ENCODE measurements around the gene SMS. TPM values are rescaled to one million over a fixed set of nuclear protein-coding genes. Genes with fewer than 3 reads are reported as not detected.

Gene SMS
- total RNA-seq, 2 experiments from 2014 or later = 17.8 to 19.6 TPM

DNA sequence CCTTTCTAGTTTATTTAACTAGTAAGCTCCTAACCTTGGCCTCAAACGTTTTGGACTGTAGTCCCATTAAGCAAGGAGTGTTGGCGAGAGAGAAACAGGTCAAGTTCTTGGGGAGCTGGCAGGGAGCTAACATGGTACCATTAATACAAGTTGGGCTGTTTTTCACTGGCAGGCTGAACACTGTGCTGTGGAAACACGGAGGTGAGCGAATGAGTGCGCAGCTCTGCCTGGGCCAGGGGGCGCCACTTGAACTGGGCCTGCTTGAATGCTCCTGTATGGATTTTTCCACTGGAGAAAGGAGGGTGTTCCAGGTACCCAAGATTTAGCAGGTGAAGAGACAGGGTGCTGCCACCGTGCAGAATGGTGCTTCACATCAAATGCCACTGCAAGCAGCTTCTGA is 7.4 kb upstream of the SMS start:
- no peaks in the 10 kb centered on the region for H3K9me3 Mint-ChIP-seq
- Histone ChIP-seq H3K36me3 (ENCODE audit: insufficient read depth, low read length) (no peaks in the 10 kb centered on the region), H3K4me1 (ENCODE audit: insufficient read depth, low read length) (no peaks in the 10 kb centered on the region), H3K4me3 (ENCODE audit: low read length) (no peak overlapping the region), H3K27me3 (ENCODE audit: control insufficient read depth in 1 of 2, insufficient read depth in 2 of 2, low read length in 2 of 2) (no peaks in the 10 kb centered on the region), H3K27ac (ENCODE audit: low read depth in 1 of 2, low read length in 2 of 2) (no peak overlapping the region), H3K9me3 (ENCODE audit: control insufficient read depth in 1 of 2, insufficient read depth in 1 of 2, low read length in 2 of 2) (no peaks in the 10 kb centered on the region)
- intact Hi-C loops (cut with DNase I, micrococcal nuclease) = loop anchor here in 1 of 2 experiments (10.0 kb wide), 1 partner anchor 98 kb away; the partner anchor contains the start of gene MBTPS2
- ChIA-PET CTCF (no interaction called here), POLR2A (no interaction called here)
- ATAC-seq (ENCODE audit: poor library complexity) (no peak), DNase-seq (no peak)
- no peaks in the 10 kb centered on the region for H3K36me3 Mint-ChIP-seq (ENCODE audit: low read depth)
- H3K4me1 Mint-ChIP-seq (ENCODE audit: low read depth) = peaks cover 14% of the 10 kb centered on the region
- H3K4me3 Mint-ChIP-seq = no peak overlapping the region
- no peak for TF ChIP-seq CTCF (IDR thresholded peaks at IDR 0.05)
- H3K27ac Mint-ChIP-seq = no peak overlapping the region
- no peaks in the 10 kb centered on the region for H3K27me3 Mint-ChIP-seq

- Histone ChIP-seq H3K27ac (ENCODE audit: low read depth in 1 of 2, low read length in 2 of 2) (no peak overlapping the region), H3K36me3 (ENCODE audit: insufficient read depth, low read length) (no peaks in the 10 kb centered on the region), H3K4me1 (ENCODE audit: insufficient read depth, low read length) (no peaks in the 10 kb centered on the region), H3K4me3 (ENCODE audit: low read length) (no peak overlapping the region), H3K9me3 (ENCODE audit: control insufficient read depth in 1 of 2, insufficient read depth in 1 of 2, low read length in 2 of 2) (no peaks in the 10 kb centered on the region), H3K27me3 (ENCODE audit: control insufficient read depth in 1 of 2, insufficient read depth in 2 of 2, low read length in 2 of 2) (no peaks in the 10 kb centered on the region)
- DNase-seq = no peak
- ChIA-PET POLR2A (no interaction called here), CTCF (no interaction called here)
- H3K27me3 Mint-ChIP-seq = no peaks in the 10 kb centered on the region
- intact Hi-C loops (cut with DNase I, micrococcal nuclease) = loop anchor here in 1 of 2 experiments (10.0 kb wide), 1 partner anchor 100 kb away; the partner anchor contains the start of gene MBTPS2
- H3K36me3 Mint-ChIP-seq (ENCODE audit: low read depth) = no peaks in the 10 kb centered on the region
- peaks cover 8% of the 10 kb centered on the region for H3K4me1 Mint-ChIP-seq (ENCODE audit: low read depth)
- H3K4me3 Mint-ChIP-seq = no peak overlapping the region
- no peak for ATAC-seq (ENCODE audit: poor library complexity)
- TF ChIP-seq CTCF (IDR thresholded peaks at IDR 0.05) = no peak
- H3K9me3 Mint-ChIP-seq = no peaks in the 10 kb centered on the region
- H3K27ac Mint-ChIP-seq = no peak overlapping the region
Observed at GRCh38 chrX:21934414-21934813, 6.1 kb upstream of the SMS start.

GRCh38 chrX:21939906-21940305 is 603 bp upstream of the SMS start:
- peak overlapping the region; percentile 86 for H3K4me3 Mint-ChIP-seq
- H3K36me3 Mint-ChIP-seq (ENCODE audit: low read depth) = peaks cover 7% of the 10 kb centered on the region
- no peaks in the 10 kb centered on the region for H3K27me3 Mint-ChIP-seq
- H3K4me3 ChIP-seq (ENCODE audit: low read length) = peak overlapping the region; percentile 48
- peak overlapping the region in 1 of 2 donors; percentile 55 for H3K27ac ChIP-seq (ENCODE audit: low read depth in 1 of 2, low read length in 2 of 2)
- peak overlapping the region; percentile 80 for H3K27ac Mint-ChIP-seq
- H3K4me1 ChIP-seq (ENCODE audit: insufficient read depth, low read length) = peaks cover 22% of the 10 kb centered on the region
- DNase-seq (no peak), ATAC-seq (ENCODE audit: poor library complexity) (no peak)
- no peaks in the 10 kb centered on the region for H3K36me3 ChIP-seq (ENCODE audit: insufficient read depth, low read length)
- ChIA-PET CTCF (no interaction called here), POLR2A (no interaction called here)
- H3K9me3 Mint-ChIP-seq = no peaks in the 10 kb centered on the region
- no peak for TF ChIP-seq CTCF (IDR thresholded peaks at IDR 0.05)
- H3K9me3 ChIP-seq (ENCODE audit: control insufficient read depth in 1 of 2, insufficient read depth in 1 of 2, low read length in 2 of 2) = no peaks in the 10 kb centered on the region
- H3K4me1 Mint-ChIP-seq (ENCODE audit: low read depth) = peaks cover 26% of the 10 kb centered on the region
- intact Hi-C loops (cut with DNase I, micrococcal nuclease) = loop anchor here in 1 of 2 experiments (10.0 kb wide), 1 partner anchor 105 kb away; the partner anchor contains the start of gene MBTPS2
- no peaks in the 10 kb centered on the region for H3K27me3 ChIP-seq (ENCODE audit: control insufficient read depth in 1 of 2, insufficient read depth in 2 of 2, low read length in 2 of 2)
